Trophoblast cell (in vitro differentiated cells and primary cell): ENCODE results near the gene ARHGAP45.
A peak's percentile ranks its signal among the peaks of the same experiment; 100 is the strongest.

Experiments
- DNase-seq, 2 donors: peaks; one replicate each; pipeline ENCODE4 v3.0.0-alpha.2; 2016
- H2AFZ ChIP-seq: 2 replicates; pipeline ENCODE4 v1.6.1; 2013; ENCODE audit warnings: low read length, moderate library complexity, mild to moderate bottlenecking; ENCODE audit not compliant: insufficient read depth, poor library complexity
- H2AK5ac ChIP-seq: 2 replicates; pipeline ENCODE4 v1.6.1; 2013; ENCODE audit warnings: mild to moderate bottlenecking, low read length
- H2BK120ac ChIP-seq: 2 replicates; pipeline ENCODE4 v1.6.1; 2013; ENCODE audit warnings: low read length, mild to moderate bottlenecking, moderate library complexity; ENCODE audit not compliant: insufficient read depth, poor library complexity
- H2BK12ac ChIP-seq: 2 replicates; pipeline ENCODE4 v1.6.1; 2013; ENCODE audit warnings: mild to moderate bottlenecking, low read length, moderate library complexity
- H2BK5ac ChIP-seq: 2 replicates; pipeline ENCODE4 v1.6.1; 2013; ENCODE audit warnings: low read length, low read depth, moderate library complexity, mild to moderate bottlenecking; ENCODE audit not compliant: poor library complexity
- H3K14ac ChIP-seq: 2 replicates; pipeline ENCODE4 v1.6.1; 2013; ENCODE audit warnings: mild to moderate bottlenecking, low read length
- H3K18ac ChIP-seq: 2 replicates; pipeline ENCODE4 v1.6.1; 2013; ENCODE audit warnings: mild to moderate bottlenecking, low read length
- H3K23ac ChIP-seq: 2 replicates; pipeline ENCODE4 v1.6.1; 2013; ENCODE audit warnings: low read length
- H3K27ac ChIP-seq: 2 replicates; pipeline ENCODE4 v1.5.1; 2013; ENCODE audit warnings: low read depth, mild to moderate bottlenecking, inconsistent platforms, low read length, moderate library complexity
- H3K27me3 ChIP-seq: 2 replicates; pipeline ENCODE4 v1.6.1; 2013; ENCODE audit warnings: inconsistent platforms, mild to moderate bottlenecking, low read length, moderate library complexity; ENCODE audit not compliant: insufficient read depth
- H3K36me3 ChIP-seq, 2 experiments: 1 replicate in 1 of 2; 2 replicates in 1 of 2; pipeline ENCODE4 v1.6.1; 2013; ENCODE audit warnings: low read length in 2 of 2, mild to moderate bottlenecking in 2 of 2, moderate library complexity in 1 of 2; ENCODE audit not compliant: insufficient read depth in 2 of 2, control insufficient read depth in 1 of 2
- H3K4ac ChIP-seq: 2 replicates; pipeline ENCODE4 v1.6.1; 2013; ENCODE audit warnings: low read depth, mild to moderate bottlenecking, low read length, moderate library complexity
- H3K4me1 ChIP-seq, 2 experiments: 1 replicate in 1 of 2; 2 replicates in 1 of 2; pipeline ENCODE4 v1.6.1; 2013; ENCODE audit warnings: low read length in 2 of 2, mild to moderate bottlenecking in 2 of 2, moderate library complexity in 1 of 2; ENCODE audit not compliant: insufficient read depth in 2 of 2, control insufficient read depth in 1 of 2
- H3K4me2 ChIP-seq: 2 replicates; pipeline ENCODE4 v1.6.1; 2013; ENCODE audit warnings: inconsistent platforms, mild to moderate bottlenecking, low read length, moderate library complexity
- H3K4me3 ChIP-seq: 2 replicates; pipeline ENCODE4 v1.5.1; 2013; ENCODE audit warnings: mild to moderate bottlenecking, low read depth, low read length, inconsistent platforms
- H3K79me1 ChIP-seq: one replicate; pipeline ENCODE4 v1.6.1; 2013; ENCODE audit warnings: low read length
- H3K79me2 ChIP-seq: 2 replicates; pipeline ENCODE4 v1.6.1; 2013; ENCODE audit warnings: low read length, mild to moderate bottlenecking; ENCODE audit not compliant: control insufficient read depth, insufficient read depth, poor library complexity
- H3K9ac ChIP-seq: 2 replicates; pipeline ENCODE4 v1.6.1; 2013; ENCODE audit warnings: mild to moderate bottlenecking, low read length
- H3K9me3 ChIP-seq: 2 replicates; pipeline ENCODE4 v1.6.1; 2013; ENCODE audit warnings: low read depth, mild to moderate bottlenecking, control low read depth, inconsistent platforms, low read length; ENCODE audit not compliant: insufficient read depth
- H4K12ac ChIP-seq: 2 replicates; pipeline ENCODE4 v1.6.1; 2013; ENCODE audit warnings: low read depth, mild to moderate bottlenecking, low read length, moderate library complexity
- H4K8ac ChIP-seq: 2 replicates; pipeline ENCODE4 v1.6.1; 2013; ENCODE audit warnings: low read depth, mild to moderate bottlenecking, low read length, moderate library complexity
- H4K91ac ChIP-seq: one replicate; pipeline ENCODE4 v1.6.1; 2013; ENCODE audit warnings: low read depth, mild to moderate bottlenecking, low read length, moderate library complexity
- WGBS: extraction: QIAGEN DNeasy Blood & Tissue Kit; methylation state at CpG from one replicate; pipeline ENCODE4 v1.1.7; 2013; ENCODE audit warnings: missing lambda C conversion rate; ENCODE audit not compliant: insufficient read length, insufficient coverage; ENCODE audit errors: extremely low coverage; 5-methylcytosine and 5-hydroxymethylcytosine counted together

ARHGAP45 gene

GRCh38 chr19:1116726-1117581, 50.0 kb downstream of the ARHGAP45 start:
- no peak overlapping the region for H4K91ac ChIP-seq
- no CpG with 5 or more reads among the region's 52 CpGs for WGBS
- H3K4me2 ChIP-seq = no peak overlapping the region
- no peak overlapping the region for H3K4ac ChIP-seq
- no peak overlapping the region for H3K23ac ChIP-seq
- H3K27me3 ChIP-seq = no peaks in the 10 kb centered on the region
- no peaks in the 10 kb centered on the region for H3K79me2 ChIP-seq
- no peak overlapping the region for H2AK5ac ChIP-seq
- no peak overlapping the region for H2AFZ ChIP-seq
- no peak overlapping the region for H4K12ac ChIP-seq
- H2BK120ac ChIP-seq = no peak overlapping the region
- H3K9me3 ChIP-seq = no peaks in the 10 kb centered on the region
- H3K27ac ChIP-seq = no peak overlapping the region
- H3K36me3 ChIP-seq = peaks cover 73 to 76% of the 10 kb centered on the region in 2 experiments
- H4K8ac ChIP-seq = no peak overlapping the region
- no peak overlapping the region for H3K4me3 ChIP-seq
- no peak for DNase-seq
- no peak overlapping the region for H3K9ac ChIP-seq
- H3K79me1 ChIP-seq = peaks cover 3% of the 10 kb centered on the region
- H3K18ac ChIP-seq = no peak overlapping the region
- H2BK12ac ChIP-seq = no peak overlapping the region
- H2BK5ac ChIP-seq = no peak overlapping the region
- peaks cover 6 to 9% of the 10 kb centered on the region in 2 experiments for H3K4me1 ChIP-seq
- no peak overlapping the region for H3K14ac ChIP-seq

- no CpG with 5 or more reads among the region's 16 CpGs for WGBS
Observed at GRCh38 chr19:1117654-1118053, 50.7 kb downstream of the ARHGAP45 start.

GRCh38 chr19:1118999-1119398, 52.0 kb downstream of the ARHGAP45 start:
- Histone ChIP-seq H2AFZ (no peak overlapping the region), H3K14ac (no peak overlapping the region), H3K27me3 (no peaks in the 10 kb centered on the region), H3K4me1 (peaks cover 0 to under 1% of the 10 kb centered on the region in 2 experiments), H4K12ac (no peak overlapping the region), H3K23ac (no peak overlapping the region), H3K9me3 (peaks cover 2% of the 10 kb centered on the region), H2BK12ac (no peak overlapping the region), H3K79me2 (no peaks in the 10 kb centered on the region), H3K36me3 (peaks cover 83% of the 10 kb centered on the region in 2 experiments), H2BK120ac (no peak overlapping the region), H3K9ac (no peak overlapping the region), H3K18ac (no peak overlapping the region), H4K8ac (no peak overlapping the region), H3K4ac (no peak overlapping the region), H3K27ac (no peak overlapping the region), H2AK5ac (no peak overlapping the region), H4K91ac (no peak overlapping the region), H2BK5ac (no peak overlapping the region), H3K4me3 (no peak overlapping the region), H3K4me2 (no peak overlapping the region), H3K79me1 (no peaks in the 10 kb centered on the region)
- DNase-seq = no peak
- WGBS = no CpG with 5 or more reads among the region's 34 CpGs

More at GRCh38 chr19:1117654-1118053, 50.7 kb downstream of the ARHGAP45 start:
- Histone ChIP-seq H4K91ac (no peak overlapping the region), H2BK120ac (no peak overlapping the region), H3K4me1 (peaks cover 6% of the 10 kb centered on the region in 2 experiments), H3K4me3 (no peak overlapping the region), H3K4me2 (no peak overlapping the region), H2BK12ac (no peak overlapping the region), H4K8ac (no peak overlapping the region), H3K14ac (no peak overlapping the region), H2BK5ac (no peak overlapping the region), H3K9me3 (no peaks in the 10 kb centered on the region), H3K18ac (no peak overlapping the region), H3K36me3 (peaks cover 75 to 76% of the 10 kb centered on the region in 2 experiments), H3K4ac (no peak overlapping the region), H3K79me2 (no peaks in the 10 kb centered on the region), H3K27ac (no peak overlapping the region), H3K79me1 (peaks cover 3% of the 10 kb centered on the region), H2AK5ac (no peak overlapping the region), H3K9ac (no peak overlapping the region), H3K23ac (no peak overlapping the region), H2AFZ (no peak overlapping the region), H3K27me3 (no peaks in the 10 kb centered on the region), H4K12ac (no peak overlapping the region)
- DNase-seq = no peak

GRCh38 chr19:1119475-1120217, 52.7 kb downstream of the ARHGAP45 start:
- H3K4me1 ChIP-seq = no peaks in the 10 kb centered on the region

More at GRCh38 chr19:1119475-1120217, 52.7 kb downstream of the ARHGAP45 start:
- H4K91ac ChIP-seq = no peak overlapping the region
- H3K27me3 ChIP-seq = no peaks in the 10 kb centered on the region
- H4K12ac ChIP-seq = no peak overlapping the region
- no peaks in the 10 kb centered on the region for H3K79me1 ChIP-seq
- H3K4me3 ChIP-seq = peak overlapping the region; percentile 23
- H4K8ac ChIP-seq = no peak overlapping the region
- no peak overlapping the region for H3K23ac ChIP-seq
- H3K4me2 ChIP-seq = no peak overlapping the region
- H2AFZ ChIP-seq = no peak overlapping the region
- no peak overlapping the region for H2BK120ac ChIP-seq
- H3K9ac ChIP-seq = no peak overlapping the region
- H3K27ac ChIP-seq = no peak overlapping the region
- no CpG with 5 or more reads among the region's 50 CpGs for WGBS
- H3K36me3 ChIP-seq = peaks cover 84 to 85% of the 10 kb centered on the region in 2 experiments
- H2BK5ac ChIP-seq = no peak overlapping the region
- H3K79me2 ChIP-seq = no peaks in the 10 kb centered on the region
- no peak overlapping the region for H3K14ac ChIP-seq
- H2BK12ac ChIP-seq = no peak overlapping the region
- H2AK5ac ChIP-seq = no peak overlapping the region
- H3K4ac ChIP-seq = no peak overlapping the region
- H3K18ac ChIP-seq = no peak overlapping the region
- H3K9me3 ChIP-seq = peaks cover 2% of the 10 kb centered on the region
- no peak for DNase-seq
